GM21447 (cell line): Measurements from ENCODE around the gene HSPA12B.

Experiments used
- ATAC-seq: cut with Tn5 transposase; IDR thresholded peaks from one replicate; pipeline ENCODE4 v1.9.1; 2021; ENCODE audit not compliant: unreplicated experiment

HSPA12B gene

DNA sequence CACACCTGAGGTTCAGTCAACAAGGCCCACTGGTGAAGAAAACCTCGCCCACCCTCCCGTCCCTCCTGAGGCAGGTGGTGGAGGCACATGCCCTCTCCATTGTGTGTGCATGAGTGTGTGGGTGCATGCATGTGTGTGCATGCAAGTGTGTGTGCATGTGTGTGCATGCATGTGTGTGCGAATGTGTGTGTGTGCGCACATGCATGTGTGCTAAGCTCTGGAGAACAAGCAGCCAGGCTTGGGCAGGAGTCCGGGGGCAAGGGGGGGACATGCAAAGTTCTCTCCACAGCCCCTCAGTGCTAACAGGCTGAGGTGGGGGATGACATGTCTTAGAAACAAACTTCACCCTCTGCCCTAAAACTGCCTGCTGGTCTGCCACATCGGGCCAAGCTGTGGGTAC lies 3.1 kb upstream of the HSPA12B start:
- ATAC-seq: no peak

DNA sequence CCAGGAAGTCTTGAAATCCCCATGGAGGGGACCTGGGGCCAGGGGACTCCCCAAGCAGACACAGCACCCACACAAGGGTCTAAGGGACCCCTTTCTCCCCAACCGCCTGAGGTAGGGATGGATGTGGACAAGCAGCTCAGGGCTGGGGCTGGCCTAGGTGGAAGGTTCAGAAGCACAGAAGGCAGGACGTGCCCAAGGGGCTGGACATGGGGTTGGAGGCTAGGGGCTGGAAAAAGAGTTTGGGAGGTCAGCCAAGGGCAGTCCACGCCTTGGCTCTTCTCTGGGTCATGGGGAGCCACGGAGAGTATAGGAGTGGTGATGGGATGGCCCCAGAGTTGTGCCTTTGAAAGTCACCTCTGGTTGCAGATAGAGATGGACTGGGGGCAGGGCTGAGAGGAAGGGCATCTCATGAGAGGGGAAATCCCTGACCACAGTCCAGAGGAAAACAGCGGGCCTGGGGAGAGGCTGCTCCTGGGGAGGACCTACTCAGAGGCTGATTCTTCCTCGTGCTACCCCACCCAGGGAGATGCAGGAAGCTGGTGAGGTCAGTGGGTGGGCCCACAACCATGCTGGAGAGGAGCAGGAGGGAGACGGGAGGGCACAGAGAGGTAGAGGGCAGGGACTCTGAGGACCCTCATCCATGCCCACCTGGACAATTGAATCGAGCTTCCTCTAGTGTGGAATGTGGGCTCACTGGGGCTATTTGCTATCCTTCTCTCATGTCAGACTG lies 2.5 kb upstream of the HSPA12B start:
- no peak for ATAC-seq

DNA sequence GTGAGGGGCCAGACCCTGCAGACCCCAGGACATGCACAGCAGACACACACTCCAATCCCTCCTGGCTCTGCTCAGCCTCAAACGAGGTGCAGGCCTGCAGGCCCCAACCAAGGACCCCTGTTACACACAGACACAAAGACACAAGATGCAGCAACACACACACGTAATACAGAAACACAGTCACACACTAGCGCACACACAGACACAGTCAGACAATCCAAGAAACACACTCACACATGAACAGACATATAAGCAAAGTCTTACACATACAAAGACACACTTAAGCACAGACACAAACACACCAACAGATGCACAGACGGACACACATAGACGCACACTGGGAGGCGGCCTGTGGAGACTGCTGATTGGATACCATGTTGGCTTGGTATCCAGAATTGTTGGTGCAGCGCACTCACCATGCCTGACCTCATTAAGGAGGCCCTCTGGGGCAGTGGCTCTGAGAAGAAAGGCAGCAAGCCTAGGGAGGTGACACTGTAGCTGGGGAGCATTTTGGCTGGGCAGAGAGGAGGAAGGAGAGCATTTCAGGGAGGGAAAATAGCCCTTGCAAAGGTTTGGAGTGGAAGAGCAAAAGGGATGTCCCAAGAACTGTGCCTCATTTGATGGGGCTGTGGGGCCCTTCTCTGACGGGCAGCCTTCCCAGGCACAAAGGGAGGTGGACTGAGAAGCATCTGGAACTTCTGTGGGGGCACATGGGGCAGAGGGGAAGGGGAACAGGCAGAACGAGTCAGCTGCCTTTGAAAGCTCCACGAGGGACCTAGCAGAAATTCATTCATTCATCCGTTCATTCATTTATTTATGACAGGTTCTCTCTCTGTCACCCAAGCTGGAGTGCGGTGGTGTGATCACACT lies 1.4 kb upstream of the HSPA12B start:
- ATAC-seq: no peak

DNA sequence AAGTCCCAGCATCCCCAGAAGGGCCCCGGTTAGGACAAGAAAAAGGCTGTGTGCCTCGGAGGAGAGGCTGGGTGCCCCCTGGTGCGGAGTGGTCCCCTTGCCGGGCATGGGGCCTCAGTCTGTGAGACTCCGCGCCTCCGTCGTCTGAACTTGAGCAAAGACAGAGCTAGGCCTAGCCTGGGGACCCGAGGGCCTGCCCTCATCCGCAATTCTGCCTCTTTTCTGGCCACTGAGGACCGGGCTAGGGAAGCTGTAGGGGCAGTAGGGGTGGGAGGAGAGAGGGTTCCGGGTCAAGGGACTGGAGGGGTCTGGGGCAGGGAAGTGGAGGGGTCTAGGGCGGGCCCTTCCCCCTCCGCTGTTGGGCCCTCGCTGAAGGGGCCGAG lies 550 bp upstream of the HSPA12B start:
- no peak for ATAC-seq

DNA sequence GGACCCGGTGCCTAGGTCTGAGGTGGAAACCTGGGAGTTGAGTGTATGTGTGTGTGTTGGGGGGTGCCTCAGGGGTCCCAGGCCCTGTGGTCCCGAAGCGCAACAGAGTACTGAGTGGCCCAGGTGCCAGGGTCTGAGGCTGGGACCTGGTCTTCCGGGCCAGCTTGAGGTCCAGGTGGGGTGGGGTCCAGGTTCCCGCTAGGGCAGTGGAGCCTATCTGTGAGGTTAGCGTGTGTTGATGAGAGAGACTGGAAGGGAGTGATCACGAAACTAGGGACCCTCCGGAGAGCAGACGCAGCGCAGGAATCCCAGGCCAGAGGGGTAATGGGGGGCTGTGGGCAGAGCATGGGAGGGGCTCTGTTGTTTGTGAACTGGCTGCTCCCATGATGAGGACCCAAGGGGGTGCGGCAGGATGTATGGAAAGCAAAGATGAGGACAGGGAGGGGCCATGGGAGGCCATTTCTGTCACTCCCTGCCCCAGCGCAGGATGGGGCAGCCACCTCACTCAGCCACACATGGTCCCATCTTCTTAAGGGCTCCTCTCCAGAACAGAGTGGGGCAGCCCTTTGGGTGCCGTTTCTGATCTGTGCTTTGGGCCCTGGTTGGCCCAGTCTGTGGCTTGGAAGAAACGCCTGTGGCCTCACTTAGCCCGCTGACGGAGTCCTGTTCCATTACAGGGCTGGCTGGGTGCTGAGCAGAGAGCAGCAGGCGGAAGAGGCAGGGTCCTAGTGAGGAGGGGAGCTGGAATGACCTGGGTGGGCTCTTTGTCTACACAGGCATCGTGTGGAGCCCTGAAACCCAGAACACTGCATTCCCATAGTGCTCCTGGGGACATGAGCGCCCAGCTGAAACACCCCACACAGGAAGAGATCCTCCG lies 872 bp downstream of the HSPA12B start:
- no peak for ATAC-seq

DNA sequence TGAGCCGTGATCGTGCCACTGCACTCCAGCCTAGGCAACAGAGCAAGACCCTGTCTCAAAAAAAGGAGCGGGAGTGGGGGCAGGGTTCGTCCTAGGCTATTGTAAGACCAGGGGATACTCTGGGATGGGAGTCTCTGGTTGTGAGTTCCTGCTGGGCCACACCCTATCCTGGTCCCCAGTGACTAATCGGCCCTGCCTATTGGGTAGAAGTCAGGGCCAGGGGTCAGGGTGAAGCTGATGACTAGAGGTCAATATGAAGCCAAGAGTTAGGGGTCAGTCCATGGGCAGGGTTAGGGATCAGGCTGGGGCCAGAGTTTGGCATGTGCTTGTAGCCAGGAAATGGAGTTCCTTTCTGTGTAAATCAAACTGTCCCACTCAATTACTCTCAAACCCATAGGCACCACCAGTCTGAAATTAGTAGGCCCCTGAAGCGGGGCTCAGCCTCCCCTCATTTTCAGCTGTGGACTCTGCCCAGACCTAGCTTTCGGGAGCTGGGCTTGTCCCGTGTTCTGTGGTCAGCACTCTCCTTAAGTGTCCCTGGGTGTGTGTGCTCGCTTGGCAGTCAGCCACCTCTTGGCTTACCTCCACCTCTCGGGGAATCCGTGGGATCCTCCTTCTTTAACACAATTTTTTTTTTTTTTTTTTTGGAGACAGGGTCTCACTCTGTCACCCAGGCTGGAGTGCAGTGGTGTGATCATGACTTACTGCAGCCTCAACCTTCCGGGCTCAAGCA lies 1.8 kb downstream of the HSPA12B start:
- ATAC-seq: no peak

DNA sequence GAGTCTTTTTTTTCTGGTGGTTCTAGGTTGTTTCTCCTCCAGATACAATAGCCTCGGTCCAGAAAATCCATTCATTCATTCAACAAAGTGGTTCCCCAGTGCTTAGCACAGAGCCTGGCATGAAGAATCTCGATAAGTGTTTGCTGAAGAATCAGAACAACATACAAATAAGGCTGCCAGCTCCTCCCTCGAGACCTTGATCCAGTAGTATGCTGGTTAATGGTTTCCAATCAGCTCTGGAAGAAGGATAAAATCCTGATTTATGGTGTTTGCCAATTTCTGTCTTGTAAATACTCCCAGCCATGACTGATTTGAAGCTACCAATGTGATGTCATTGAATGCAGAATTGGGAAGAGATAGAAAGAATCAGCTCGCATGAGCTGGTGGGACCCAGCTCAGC lies 3.3 kb downstream of the HSPA12B start:
- no peak for ATAC-seq

DNA sequence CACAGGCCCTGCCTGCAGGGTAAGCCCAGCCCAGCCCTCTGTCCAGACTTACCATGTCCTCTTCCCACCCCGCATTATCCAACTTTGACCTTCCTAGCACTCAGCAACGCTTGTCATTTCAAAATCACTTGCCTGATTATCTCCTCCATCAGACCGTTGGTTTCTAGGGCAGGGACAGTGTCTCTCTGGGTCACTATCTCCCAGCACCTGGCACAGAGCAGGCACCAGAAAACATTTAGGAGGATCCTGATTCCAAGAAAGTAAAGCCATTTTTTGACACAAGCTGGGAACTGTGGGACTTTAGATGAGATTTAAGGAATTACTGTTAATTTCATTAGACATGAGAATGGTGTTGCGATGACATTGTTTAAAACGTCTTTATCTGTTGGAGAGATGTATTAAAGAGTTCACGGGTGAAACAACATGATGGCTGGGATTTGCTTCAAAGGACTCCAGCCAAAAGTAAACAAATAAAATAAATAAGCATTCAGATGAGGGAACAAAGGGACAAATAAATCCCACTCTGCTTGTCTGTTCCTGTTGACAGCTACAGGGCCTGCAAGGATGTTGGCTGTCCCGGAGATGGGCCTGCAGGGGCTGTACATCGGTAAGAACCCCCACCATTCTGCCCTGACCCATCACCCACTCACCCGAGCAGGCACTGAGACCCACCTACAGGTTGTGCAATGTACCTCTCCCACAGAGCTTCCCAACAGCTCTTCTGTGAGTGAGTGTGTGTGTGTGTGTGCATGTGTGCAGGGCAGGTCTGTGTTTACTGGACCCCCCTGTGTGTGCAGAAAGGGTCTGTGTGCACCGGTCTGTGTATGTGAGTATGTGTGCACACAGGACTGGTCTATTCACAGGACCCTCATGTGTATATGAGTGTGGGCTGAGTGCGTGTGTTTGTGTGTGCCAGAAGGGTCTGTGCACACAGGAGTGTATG lies 5.9 kb downstream of the HSPA12B start:
- no peak for ATAC-seq

DNA sequence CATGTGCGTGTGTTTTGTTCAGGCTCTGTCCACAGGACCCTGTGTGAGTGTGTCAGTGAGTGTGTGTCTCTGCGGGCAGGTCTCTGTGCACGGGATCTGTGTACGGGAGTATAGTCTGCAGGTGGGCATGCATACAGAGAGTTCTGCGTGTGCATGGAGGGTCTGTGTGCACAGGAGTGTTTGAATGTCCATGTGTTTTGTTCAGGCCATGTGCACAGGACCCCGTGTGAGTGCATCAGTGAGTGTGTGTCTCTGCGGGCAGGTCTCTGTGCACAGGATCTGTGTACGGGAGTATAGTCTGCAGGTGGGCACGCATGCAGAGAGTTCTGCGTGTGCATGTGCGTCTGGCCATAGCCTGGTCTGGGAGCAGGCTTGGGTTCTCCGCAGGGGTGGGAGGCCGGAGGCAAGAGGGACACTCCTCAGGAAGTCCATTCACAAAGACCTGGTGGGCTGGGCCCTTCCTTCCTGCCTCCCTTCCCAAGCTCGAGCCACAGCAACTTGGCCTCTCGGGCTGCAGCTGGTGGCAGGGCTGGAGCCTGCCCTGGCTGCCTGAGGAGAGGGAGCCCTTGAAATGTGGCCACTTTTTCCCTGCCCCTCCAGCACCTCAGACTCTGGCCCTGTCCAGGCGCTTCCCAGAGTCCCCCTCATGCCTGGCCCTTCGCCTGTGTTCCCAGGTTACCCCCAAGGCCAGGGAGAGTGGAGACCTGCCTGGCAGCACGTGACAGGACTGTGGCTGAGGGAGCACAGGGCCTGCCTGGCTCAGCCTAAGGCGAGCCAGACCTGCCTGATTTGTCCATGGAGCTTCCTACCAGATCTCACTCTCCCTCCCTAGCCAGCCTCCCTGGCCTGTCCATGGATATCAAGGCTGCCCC lies 6.8 kb downstream of the HSPA12B start:
- ATAC-seq: no peak

DNA sequence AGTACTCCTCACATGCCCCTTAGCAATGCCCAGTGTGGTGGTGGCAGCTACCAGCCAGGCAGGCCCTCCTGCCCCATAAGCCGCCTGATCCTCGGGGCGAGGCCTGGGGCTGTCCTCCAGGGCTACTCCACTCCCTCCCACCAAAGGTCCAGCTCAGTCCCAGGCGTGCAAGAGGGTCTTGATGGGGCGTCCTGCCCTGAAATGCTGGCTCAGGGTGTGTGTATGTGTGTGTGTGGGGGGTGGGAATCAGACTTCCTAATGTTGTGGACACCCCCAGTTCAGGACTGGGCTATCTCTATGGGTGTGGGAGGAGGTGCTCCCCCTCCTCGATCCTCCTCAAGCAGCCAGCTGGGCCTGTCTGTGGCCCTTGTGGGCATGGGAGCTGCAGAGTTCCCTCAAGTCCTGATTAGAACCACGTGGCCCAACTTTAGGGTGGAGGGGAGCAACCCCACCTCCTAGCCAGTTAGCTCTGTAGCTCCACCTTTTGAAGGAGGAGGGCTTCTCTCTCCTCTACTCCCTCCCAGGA lies 7.5 kb downstream of the HSPA12B start:
- ATAC-seq: no peak

DNA sequence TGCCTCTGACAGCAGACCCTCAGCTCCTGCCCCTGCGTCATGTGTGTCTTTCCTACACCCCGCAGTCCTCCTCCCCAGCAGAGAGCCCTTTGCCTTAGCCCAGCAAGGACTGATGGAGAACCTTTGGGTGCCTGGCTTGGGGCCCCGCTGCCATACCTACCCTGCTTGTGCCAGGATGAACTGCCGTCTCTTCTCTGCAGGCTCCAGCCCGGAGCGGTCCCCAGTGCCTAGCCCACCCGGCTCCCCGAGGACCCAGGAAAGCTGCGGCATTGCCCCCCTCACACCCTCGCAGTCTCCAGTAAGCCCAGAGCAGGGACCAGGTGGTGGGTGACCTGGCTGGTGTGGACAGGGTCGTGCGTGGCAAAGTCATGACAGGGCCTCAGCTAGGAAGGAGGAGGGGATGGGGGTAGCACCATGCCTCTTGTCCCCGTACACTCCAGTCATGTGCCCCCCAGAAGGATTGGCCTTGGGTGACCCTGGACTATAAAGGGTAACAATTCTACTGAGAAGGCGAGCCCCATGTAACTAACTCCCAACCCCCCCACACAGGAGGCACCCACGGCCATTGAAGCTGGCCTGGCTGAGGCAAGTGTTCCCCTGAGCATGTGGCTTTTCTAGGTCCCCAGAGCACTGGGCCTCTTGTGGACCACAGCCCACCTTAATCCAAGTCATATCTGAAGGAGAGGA lies 8.3 kb downstream of the HSPA12B start:
- no peak for ATAC-seq

DNA sequence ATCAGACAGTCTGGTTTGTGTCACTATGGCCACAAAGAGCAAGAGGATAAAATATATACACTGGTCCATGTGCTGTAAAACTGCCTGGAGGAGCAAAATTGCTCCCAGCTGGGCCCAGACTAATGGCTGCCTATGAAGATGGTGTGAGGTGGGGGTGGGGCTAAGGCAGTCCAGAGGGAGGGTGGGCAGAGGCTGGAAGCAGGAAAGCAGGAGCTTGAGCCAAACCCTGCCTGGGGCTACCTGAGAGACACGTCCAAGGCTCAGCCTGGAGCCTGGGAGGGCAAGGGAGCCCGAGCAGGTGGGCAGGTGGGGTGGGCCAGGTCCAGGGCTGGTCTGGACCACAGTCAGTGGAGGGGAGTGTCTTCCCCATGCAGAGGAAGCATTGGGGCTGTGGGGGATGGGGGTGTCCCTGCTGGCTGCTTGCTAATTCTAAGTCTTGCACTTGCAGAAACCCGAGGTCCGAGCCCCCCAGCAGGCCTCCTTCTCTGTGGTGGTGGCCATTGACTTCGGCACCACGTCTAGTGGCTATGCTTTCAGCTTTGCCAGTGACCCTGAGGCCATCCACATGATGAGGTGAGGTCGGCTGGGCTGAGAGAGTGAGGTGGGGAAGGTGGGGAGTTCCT lies 9.5 kb downstream of the HSPA12B start:
- ATAC-seq: no peak

DNA sequence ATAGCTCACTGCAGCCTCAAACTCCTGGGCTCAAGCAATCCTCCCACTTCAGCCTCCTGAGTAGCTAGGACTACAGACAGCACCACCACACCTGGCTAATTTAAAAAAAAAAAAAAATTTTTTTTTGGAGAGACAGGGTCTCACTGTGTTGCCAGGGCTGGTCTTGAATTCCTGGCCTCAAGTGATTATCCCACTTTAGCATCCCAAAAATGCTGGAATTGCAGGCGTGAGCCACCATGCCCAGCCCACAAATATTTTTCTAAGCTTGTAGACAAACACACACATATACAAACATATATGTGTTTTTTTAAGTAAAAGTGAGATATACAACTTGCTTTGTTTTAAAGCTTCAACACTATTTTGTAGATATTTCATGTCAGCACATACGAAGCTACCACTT lies 10.8 kb downstream of the HSPA12B start:
- ATAC-seq: no peak

DNA sequence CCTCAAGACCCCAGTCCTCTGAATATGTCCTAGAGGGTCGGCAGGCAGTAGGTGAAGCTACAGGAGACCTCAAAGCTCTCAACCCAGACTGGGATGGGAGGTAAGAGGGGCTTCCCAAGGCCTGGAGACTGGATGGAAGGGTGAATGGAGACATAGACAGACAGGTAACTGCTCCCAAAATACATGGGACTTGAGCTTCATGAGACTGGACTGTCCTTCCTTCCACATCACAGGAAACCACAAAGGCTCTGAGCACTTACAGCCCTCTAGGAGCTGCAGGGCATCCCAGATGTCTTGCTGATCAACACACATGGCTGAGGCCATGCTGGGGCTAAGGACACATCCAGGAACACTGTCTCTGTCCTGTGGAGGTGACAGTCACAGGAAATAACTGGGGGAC lies 11.6 kb downstream of the HSPA12B start:
- ATAC-seq: no peak

DNA sequence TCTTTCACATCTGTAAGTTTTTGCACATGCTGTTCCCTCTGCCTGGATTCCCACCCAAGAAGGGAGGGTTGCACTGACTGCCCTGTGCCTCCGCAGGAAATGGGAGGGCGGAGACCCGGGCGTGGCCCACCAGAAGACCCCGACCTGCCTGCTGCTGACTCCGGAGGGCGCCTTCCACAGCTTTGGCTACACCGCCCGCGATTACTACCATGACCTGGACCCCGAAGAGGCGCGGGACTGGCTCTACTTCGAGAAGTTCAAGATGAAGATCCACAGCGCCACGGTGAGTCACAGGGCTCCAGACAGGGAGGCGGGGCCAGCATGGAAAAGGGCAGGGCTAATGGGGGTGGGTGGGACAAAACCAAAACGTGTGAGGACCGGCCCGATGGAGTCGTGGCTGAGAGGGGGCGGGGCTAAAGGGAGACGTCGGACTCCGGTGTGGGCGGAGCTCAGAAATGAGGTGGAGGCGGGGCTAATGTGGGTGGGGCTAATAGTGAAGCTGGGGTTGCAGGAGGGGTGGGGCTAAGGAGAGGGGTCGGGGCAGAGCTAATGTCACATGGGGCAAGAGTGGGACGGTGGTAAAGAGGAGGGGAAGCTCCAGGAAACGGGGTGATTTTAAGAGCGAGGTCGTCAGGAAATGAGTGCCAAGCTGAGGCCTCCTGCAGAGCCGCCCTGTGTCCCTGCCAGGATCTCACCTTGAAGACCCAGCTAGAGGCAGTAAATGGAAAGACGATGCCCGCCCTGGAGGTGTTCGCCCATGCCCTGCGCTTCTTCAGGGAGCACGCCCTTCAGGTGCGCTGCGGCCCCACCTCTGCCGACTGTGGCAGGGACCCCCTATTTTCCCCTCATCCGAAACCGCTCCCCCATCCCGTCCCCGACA lies 12.6 kb downstream of the HSPA12B start:
- ATAC-seq: no peak

DNA sequence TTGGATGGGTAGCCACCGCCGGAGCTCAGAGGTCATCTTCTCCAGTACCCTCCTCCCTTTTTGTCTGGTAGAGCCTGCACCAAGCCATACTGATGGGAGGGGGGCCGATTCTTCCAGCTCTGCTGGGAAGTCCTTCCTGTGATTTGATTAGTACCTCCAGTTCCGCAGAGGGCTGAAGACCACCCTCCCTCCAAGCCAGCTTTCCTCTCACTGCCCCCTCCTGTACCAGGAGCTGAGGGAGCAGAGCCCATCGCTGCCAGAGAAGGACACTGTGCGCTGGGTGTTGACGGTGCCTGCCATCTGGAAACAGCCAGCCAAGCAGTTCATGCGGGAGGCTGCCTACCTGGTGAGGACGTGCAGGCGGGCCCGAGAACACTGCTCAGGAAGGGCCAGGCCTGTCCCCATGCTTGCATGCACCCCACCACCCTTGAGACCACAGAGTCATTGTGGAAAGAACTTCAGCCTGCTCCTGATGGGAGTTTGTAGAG lies 13.2 kb downstream of the HSPA12B start:
- no peak for ATAC-seq
